DMS53 (cell line): ENCODE results near the gene FAM241B.

Experiments
- DNase-seq: peaks from one replicate; lab custom pipeline; 2025; lab: John Stamatoyannopoulos, UW

The FAM241B gene

GRCh38 chr10:69649786-69650550, 19.9 kb downstream of the FAM241B start:
- no peak for DNase-seq

- DNase-seq: no peak
Measured at GRCh38 chr10:69650589-69651261, 20.7 kb downstream of the FAM241B start.

GRCh38 chr10:69651362-69651761, 21.3 kb downstream of the FAM241B start:
- no peak for DNase-seq

GRCh38 chr10:69652111-69652856, 22.2 kb downstream of the FAM241B start:
- DNase-seq: no peak

GRCh38 chr10:69652857-69653199, 22.8 kb downstream of the FAM241B start:
- DNase-seq: no peak

- no peak for DNase-seq
Measured at GRCh38 chr10:69653561-69653960, 23.5 kb downstream of the FAM241B start.

- DNase-seq: no peak
Measured at GRCh38 chr10:69655124-69655867, 25.2 kb downstream of the FAM241B start.

- no peak for DNase-seq
Measured at GRCh38 chr10:69655868-69656555, 26.0 kb downstream of the FAM241B start.

- no peak for DNase-seq
Measured at GRCh38 chr10:69656742-69657269, 26.8 kb downstream of the FAM241B start.

GRCh38 chr10:69657430-69657829, 27.4 kb downstream of the FAM241B start:
- DNase-seq: no peak

- no peak for DNase-seq
Measured at GRCh38 chr10:69657866-69658265, 27.8 kb downstream of the FAM241B start.

- DNase-seq: no peak
Measured at GRCh38 chr10:69659241-69660038, 29.4 kb downstream of the FAM241B start.

GRCh38 chr10:69660296-69660695, 30.2 kb downstream of the FAM241B start:
- no peak for DNase-seq

- no peak for DNase-seq
Measured at GRCh38 chr10:69661414-69662172, 31.5 kb downstream of the FAM241B start.

GRCh38 chr10:69662173-69662877, 32.3 kb downstream of the FAM241B start:
- DNase-seq: no peak

- DNase-seq: no peak
Measured at GRCh38 chr10:69662901-69663300, 32.9 kb downstream of the FAM241B start.

GRCh38 chr10:69663369-69663947, 33.4 kb downstream of the FAM241B start:
- DNase-seq: peak; percentile 36

- no peak for DNase-seq
Measured at GRCh38 chr10:69665474-69666320, 35.6 kb downstream of the FAM241B start.
